Fibroblast of skin of left quadriceps (primary cell): ENCODE measurements around the gene SHC1.

Experiments
- DNase-seq, 2 experiments: peaks; one replicate each; pipeline ENCODE4 v3.0.0-alpha.2; 2013; ENCODE audit warnings: low read depth in 2 of 2

The SHC1 gene

GRCh38 chr1:155008015-155008941 lies 37.7 kb upstream of the SHC1 start:
- DNase-seq: no peak

GRCh38 chr1:155007251-155007828 lies 36.8 kb upstream of the SHC1 start:
- no peak for DNase-seq

GRCh38 chr1:155006601-155007101 lies 36.1 kb upstream of the SHC1 start:
- DNase-seq: no peak

DNA sequence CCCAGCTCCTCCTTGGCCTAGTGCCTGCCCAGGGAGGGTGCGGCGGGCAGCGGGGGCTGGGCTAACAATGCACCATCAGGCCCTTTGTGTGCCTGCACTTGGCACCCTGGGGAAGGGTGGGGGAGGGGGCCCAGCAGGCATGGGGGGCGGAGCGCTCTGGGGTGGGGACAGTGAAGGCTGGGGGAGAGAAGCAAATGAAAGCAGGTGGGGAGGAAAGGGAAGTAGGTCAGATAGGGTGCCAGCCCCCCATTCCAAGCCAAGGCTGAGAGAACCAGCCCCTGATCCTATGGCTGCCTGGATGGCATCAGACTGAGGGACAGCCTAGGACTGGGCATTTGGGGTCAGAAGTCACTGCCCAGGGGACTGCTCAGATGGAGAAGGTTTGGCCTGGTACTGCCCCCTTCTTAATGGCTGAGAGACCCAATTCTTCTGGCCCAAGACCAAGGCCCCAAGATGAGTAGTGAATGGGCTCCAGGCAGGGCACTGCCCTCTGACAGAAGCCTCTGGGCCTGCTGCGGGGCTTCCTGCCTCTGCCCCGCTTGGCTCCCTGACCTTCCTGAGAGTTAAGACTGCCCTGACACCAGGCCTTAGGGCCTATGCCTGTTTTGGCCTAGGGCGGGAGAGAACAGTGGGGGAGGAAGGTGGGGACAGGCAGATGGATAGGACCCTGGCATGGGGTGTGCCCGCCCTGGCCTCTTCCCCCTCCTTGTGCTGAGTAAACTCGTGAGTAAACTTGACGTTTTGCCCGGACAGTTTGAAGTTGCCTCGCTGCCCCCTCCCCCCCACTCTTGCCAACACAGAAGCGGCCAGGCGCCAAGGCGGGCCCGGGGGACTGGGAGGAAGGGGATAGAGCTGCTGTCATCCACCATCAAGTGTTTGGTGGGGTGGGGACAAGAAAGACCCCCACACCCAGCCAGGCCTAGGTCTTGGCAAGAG lies 34.8 kb upstream of the SHC1 start:
- no peak for DNase-seq

DNA sequence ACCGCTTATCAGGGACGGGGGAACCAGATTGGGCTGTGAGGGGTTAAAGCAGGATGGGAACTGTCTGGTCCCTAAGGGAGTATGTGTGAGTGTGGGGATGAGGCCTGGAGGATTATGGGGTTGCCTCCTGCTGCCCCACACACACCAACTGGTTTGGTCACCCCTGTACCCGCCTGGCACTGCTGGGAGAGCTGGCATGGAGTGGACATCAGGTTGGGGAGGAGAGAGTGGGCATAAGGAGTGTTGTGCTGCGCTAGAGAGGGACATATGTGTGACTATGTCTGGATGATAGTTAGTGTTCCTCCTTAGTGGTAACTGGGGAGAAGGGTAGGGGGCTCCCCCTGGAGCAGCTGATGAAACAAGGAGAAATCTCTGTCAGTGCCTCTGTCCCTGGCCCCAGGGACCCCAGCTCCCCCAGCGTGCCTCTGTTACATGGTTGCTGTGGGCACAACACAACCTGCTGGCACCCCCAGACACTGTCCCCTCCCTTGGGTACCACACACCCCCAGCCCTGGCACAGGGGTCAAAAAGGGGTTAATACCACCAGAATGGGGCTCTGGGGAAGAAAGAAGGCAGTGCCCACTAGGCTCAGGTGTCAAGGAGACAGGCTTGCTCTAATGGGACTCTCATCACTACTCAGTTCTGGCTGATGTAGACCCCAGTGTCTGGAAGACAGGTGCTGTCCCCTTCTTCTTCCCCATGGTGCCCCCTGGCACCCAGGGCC lies 34.0 kb upstream of the SHC1 start:
- no peak for DNase-seq

- DNase-seq: no peak
Measured at GRCh38 chr1:155003766-155004351, 33.3 kb upstream of the SHC1 start.

DNA sequence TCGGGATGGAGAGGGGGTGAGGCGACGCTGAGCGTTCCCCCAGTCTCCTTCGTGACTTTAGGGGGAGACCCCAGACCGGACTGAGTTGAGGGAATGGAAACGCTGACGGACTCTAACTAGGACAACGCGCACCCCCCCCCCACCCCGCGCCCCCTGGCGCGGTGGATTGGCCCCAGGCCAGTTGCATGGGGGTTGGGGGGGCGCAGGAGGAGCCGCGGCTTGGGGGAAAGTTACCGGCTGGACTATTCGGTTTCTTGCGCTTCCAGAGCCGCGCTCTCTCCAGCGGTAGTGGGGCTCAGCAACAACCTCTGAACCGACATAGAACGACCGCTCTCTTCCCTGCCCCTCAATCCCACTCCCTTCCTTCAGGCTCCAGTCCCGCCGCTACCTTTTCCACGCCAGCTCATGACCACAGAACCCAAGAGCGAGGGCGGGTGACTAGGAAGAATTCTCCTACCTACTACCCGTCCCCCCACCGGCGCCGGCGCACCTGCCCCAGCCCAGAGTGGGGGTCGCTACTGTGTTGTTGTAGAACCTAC lies 32.7 kb upstream of the SHC1 start:
- no peak for DNase-seq

DNA sequence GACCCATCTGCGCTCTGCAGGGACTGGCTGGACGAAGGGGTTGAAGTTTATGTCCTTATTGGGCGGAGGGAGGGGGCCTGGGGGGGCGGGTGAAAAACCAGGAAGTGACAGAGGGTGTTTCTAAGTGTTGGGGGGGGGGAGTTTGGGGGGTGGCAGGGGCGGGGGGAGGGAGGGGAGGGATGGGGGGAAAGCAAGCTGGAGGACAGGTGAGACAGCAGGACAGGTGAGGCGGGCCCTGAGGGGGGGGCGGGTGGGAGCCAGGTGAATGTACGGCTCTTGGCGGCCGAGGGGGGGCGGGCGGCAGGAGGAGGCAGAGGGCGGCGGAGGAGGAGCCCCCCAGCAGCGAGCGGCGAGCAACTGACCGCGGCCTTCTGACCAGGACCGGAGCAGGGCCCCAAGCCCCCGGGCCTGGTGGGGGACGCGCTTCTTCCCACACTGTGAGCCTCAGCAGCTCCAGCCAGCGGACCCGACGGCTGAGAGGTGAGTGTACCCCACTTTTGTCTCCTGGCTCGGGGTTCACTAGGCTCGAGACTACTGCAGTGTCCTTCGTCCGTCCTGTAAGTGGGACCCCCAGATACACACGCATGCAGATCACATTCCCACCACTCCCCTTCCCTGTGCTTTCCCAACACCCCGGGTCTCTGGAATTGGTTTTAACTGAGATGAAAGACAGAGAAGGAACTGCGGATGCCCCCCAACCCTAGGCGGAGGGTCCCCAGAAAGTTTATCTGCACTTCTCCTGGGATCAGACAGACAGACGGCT lies 32.1 kb upstream of the SHC1 start, which contains the start of gene ZBTB7B:
Gene ZBTB7B (plus strand): TSS at position 339 of the 763 bp plus-strand sequence. CDS start 11,859 bp downstream, outside the sequence.
- DNase-seq: no peak

GRCh38 chr1:155001675-155002463 lies 31.3 kb upstream of the SHC1 start:
- peak; percentile 97 to 98 for DNase-seq

GRCh38 chr1:155001425-155001674 lies 30.8 kb upstream of the SHC1 start:
- DNase-seq: no peak

GRCh38 chr1:155000726-155001424 lies 30.3 kb upstream of the SHC1 start:
- DNase-seq: peak; percentile 57 to 71

GRCh38 chr1:155000411-155000725 lies 29.8 kb upstream of the SHC1 start:
- no peak for DNase-seq

GRCh38 chr1:154999571-155000410 lies 29.2 kb upstream of the SHC1 start:
- no peak for DNase-seq

- DNase-seq: peak in 1 of 2 experiments; percentile 41
Measured at GRCh38 chr1:154998818-154999570, 28.4 kb upstream of the SHC1 start.

DNA sequence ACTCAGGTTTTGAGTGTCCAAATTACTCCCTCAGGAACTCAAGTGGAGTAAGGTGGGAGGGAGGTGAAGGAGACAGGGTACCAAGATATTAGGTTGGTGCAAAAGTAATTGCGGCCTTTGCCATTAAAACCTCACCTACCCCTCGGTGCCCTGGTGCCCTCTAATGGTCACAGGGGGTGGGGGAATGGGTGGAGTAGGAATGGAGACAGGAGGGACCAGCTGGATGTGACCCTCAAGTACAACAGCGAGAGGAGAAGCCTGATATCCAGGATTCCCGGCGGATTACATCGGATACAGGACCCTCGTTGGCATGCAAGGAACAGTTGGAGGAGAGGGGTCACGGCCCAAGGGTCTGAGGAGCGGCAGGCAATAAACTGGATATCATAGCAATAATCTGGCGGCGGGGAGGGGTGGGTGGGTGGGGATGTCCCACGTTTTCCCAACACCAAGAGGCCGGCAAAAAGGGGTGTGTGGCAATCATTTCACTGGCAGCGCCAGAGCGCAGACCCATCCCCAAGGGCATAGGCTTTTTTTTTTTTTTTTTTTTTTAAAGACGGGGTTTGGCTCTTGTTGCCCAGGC lies 27.7 kb upstream of the SHC1 start:
- DNase-seq: no peak

DNA sequence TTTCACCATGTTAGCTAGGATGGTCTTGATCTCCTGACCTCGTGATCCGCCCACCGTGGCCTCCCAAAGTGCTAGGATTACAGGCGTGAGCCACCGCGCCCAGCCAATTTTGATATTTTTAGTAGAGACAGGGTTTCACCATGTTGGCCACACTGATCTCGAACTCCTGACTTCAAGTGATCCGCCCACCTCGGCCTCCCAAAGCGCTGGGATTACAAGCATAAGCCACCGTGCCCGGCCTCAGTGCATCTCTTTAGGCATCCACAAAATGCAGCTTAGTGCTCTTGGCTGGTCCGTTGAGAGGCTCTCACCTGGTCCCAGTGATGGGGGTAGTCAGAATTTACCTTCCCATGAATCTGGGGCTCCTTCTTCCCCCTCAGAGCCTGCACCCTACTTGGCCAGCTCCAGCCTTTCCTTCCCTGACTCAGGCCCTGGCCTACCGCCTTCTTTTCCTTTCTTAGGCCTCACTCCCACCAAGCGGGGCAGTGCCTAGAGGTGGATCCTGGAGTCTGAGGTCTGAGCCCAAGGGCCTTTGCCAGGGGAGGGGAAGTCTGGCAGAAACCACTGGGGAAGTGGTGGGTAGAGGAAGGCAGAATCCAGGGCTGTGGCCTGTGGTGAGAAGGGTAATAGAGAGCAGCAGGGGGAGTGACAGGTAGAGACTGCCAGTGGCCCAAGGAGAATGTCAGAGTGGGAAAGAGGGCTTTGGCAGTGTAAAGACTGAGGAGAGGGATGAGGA lies 26.6 kb upstream of the SHC1 start:
- no peak for DNase-seq
